Measurements from ENCODE around the gene KCNQ4. TPM values are rescaled to one million over a fixed set of nuclear protein-coding genes. Genes with fewer than 3 reads are reported as not detected.
A peak's percentile ranks its signal among the peaks of the same experiment; 100 is the strongest.

KCNQ4 gene
- polyA plus RNA-seq, 2 of the 4 experiments (the other 2 are of a cell fraction), result 0.08 to 0.17 TPM

GRCh38 chr1:40773748-40774265 lies 9.8 kb upstream of the KCNQ4 start:
- Histone ChIP-seq H3K4me2 (no peak overlapping the region), H3K9me3 (peaks cover 13% of the 10 kb centered on the region), H3K4me3 (no peak overlapping the region), H3K4me1 (no peaks in the 10 kb centered on the region), H3K27ac (no peak overlapping the region)
- DNase-seq (ENCODE audit: low read depth in 1 of 2, low spot score in 1 of 2) (no peak), FAIRE-seq (no peak), ATAC-seq (peak in 1 of 2 experiments; percentile 21; a peak in 1 of 6 replicates)
- no peak for TF ChIP-seq SMC3 (IDR thresholded peaks at IDR 0.05)
- no peak for TF ChIP-seq NPAS2 (CRISPR knock-in tag; IDR thresholded peaks at IDR 0.05; ENCODE audit: borderline replicate concordance)
- TF ChIP-seq TFCP2L1 (CRISPR knock-in tag; IDR thresholded peaks at IDR 0.05), result no peak
- TF ChIP-seq RAD21 (conservative IDR thresholded peaks at IDR 0.05 in 1 of 2, IDR thresholded peaks at IDR 0.05 in 1 of 2), result no peak
- TF ChIP-seq BCL3 (IDR thresholded peaks at IDR 0.05), result no peak
- TF ChIP-seq HOXA7 (CRISPR knock-in tag; IDR thresholded peaks at IDR 0.05), result no peak
- TF ChIP-seq ZSCAN20 (CRISPR knock-in tag; IDR thresholded peaks at IDR 0.05), result no peak
- TF ChIP-seq RNF2 (IDR thresholded peaks at IDR 0.05; ENCODE audit: borderline replicate concordance, low read depth), result no peak
- TF ChIP-seq E2F6 (IDR thresholded peaks at IDR 0.05; ENCODE audit: borderline replicate concordance, low read depth), result no peak
- no peak for TF ChIP-seq ESRRA (IDR thresholded peaks at IDR 0.05; ENCODE audit: borderline replicate concordance, low read length)
- TF ChIP-seq PHF8 (IDR thresholded peaks at IDR 0.05; ENCODE audit: borderline replicate concordance, low read depth), result no peak
- no peak for TF ChIP-seq MAZ (IDR thresholded peaks at IDR 0.05; ENCODE audit: borderline replicate concordance, low read depth, low read length)
- TF ChIP-seq POLR2AphosphoS2 (conservative IDR thresholded peaks at IDR 0.05; ENCODE audit: low read length), result no peak
- no peak for TF ChIP-seq MYC (IDR thresholded peaks at IDR 0.05; ENCODE audit: borderline replicate concordance, low read length)
- TF ChIP-seq EHMT2 (IDR thresholded peaks at IDR 0.05; ENCODE audit: low read depth), result no peak
- TF ChIP-seq ELK1 (IDR thresholded peaks at IDR 0.05; ENCODE audit: low read depth, low read length), result no peak
- TF ChIP-seq USF2 (IDR thresholded peaks at IDR 0.05), result no peak
- 88% methylated on average over 6 of the region's 6 CpGs for WGBS (ENCODE audit: missing lambda C conversion rate)
- ChIA-PET POLR2A (interaction anchor here (0.6 kb wide), 1 partner anchor 80 kb away, joined by 3 read pairs; no protein-coding TSS in a partner anchor), CTCF (interaction anchor here (0.7 to 7.5 kb wide), 17 partner anchors 9 to 218 kb away, joined by 3 to 47 read pairs (median 7); no protein-coding TSS in a partner anchor)

- ATAC-seq (peak; percentile 74 to 87; a peak in 5 of 6 replicates), DNase-seq (ENCODE audit: low read depth in 1 of 2, low spot score in 1 of 2) (peak; percentile 18 to 48)
- peak; percentile 35 to 39; a peak in 3 of 5 replicates for TF ChIP-seq RAD21 (conservative IDR thresholded peaks at IDR 0.05 in 1 of 2, IDR thresholded peaks at IDR 0.05 in 1 of 2)
- TF ChIP-seq CBX2 (IDR thresholded peaks at IDR 0.05; ENCODE audit: borderline replicate concordance, low read depth), result no peak
- TF ChIP-seq KDM1A (IDR thresholded peaks at IDR 0.05; ENCODE audit: low read depth), result no peak
- no peak for TF ChIP-seq REST (IDR thresholded peaks at IDR 0.05)
- TF ChIP-seq CTCF (IDR thresholded peaks at IDR 0.05), result peak; percentile 60
- TF ChIP-seq E2F6 (IDR thresholded peaks at IDR 0.05; ENCODE audit: borderline replicate concordance, low read depth), result no peak
- no peak for TF ChIP-seq ZNF302 (CRISPR knock-in tag; IDR thresholded peaks at IDR 0.05)
- no peak for TF ChIP-seq CHD4 (IDR thresholded peaks at IDR 0.05; ENCODE audit: borderline replicate concordance)
These were observed 9.2 kb upstream of the KCNQ4 start for GRCh38 chr1:40774266-40774998.

More at GRCh38 chr1:40774266-40774998, 9.2 kb upstream of the KCNQ4 start:
- CTCF ChIA-PET, result interaction anchor here (0.7 to 7.5 kb wide), 18 partner anchors 8 to 218 kb away, joined by 3 to 47 read pairs (median 7); no protein-coding TSS in a partner anchor
- H3K4me1 ChIP-seq, result no peaks in the 10 kb centered on the region
- peaks cover 13% of the 10 kb centered on the region for H3K9me3 ChIP-seq
- 16% methylated on average over 3 of the region's 3 CpGs for WGBS (ENCODE audit: missing lambda C conversion rate)
- H3K4me3 ChIP-seq, result no peak overlapping the region
- no peak for FAIRE-seq
- H3K27ac ChIP-seq, result no peak overlapping the region
- H3K4me2 ChIP-seq, result no peak overlapping the region
- POLR2A ChIA-PET, result interaction anchor here (0.6 kb wide), 1 partner anchor 80 kb away, joined by 3 read pairs; no protein-coding TSS in a partner anchor
